Renal cortex interstitium (tissue), 15 donors: Measurements from ENCODE around the gene KRTAP9-2. TPM values are rescaled to one million over a fixed set of nuclear protein-coding genes. Genes with fewer than 3 reads are reported as not detected.
"Not testable (repeated sequence)": the region's sequence is repeated elsewhere in the genome, so short reads cannot be mapped to it uniquely, and the experiment has no call there.

Experiments used
- DNase-seq, 11 donors: peaks; one replicate each; pipeline ENCODE4 v3.0.0-alpha.2; 2013; ENCODE audit warnings: low read depth in 9 of 11, low spot score in 4 of 11; ENCODE audit errors: extremely low read depth in 1 of 11
- long read RNA-seq, 16 experiments: transcript quantifications; one replicate each; lab custom pipeline, GENCODE V29; 2026
- polyA plus RNA-seq, 3 donors: library from polyadenylated mRNA; unstranded; fragments of 120-200 nt; gene quantifications; one replicate each; pipeline ENCODE4 v1.2.1, GENCODE V29; 2013; ENCODE audit not compliant: insufficient read length in 3 of 3

Gene KRTAP9-2, protein sequence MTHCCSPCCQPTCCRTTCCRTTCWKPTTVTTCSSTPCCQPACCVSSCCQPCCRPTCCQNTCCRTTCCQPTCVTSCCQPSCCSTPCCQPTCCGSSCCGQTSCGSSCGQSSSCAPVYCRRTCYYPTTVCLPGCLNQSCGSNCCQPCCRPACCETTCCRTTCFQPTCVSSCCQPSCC
- not detected for polyA plus RNA-seq
- long read RNA-seq, donor 1: 0 reads
- long read RNA-seq, donor 2: 0 reads
- long read RNA-seq, donor 3: 0 reads
- long read RNA-seq, donor 4: 0 reads
- long read RNA-seq, donor 5: 0 reads
- long read RNA-seq, donor 6: 0 reads
- long read RNA-seq, donor 7: 0 reads
- long read RNA-seq, donor 8: 0 reads
- long read RNA-seq, donor 9: 0 reads
- long read RNA-seq, donor 10: 0 reads
- long read RNA-seq, donor 11, partial matches to known transcripts: 0 of 1 reads
- long read RNA-seq, donor 11, other reads (novel, unspliced or antisense): 0 of 1 reads
- long read RNA-seq, donor 12: 0 reads
- long read RNA-seq, donor 13: 0 reads
- long read RNA-seq, donor 14: 0 reads
- long read RNA-seq, donor 15: 0 reads
- long read RNA-seq, donor 16: 0 reads

- DNase-seq: not testable (repeated sequence)
Measured at GRCh38 chr17:41226598-41227095, at the start of gene KRTAP9-2. TSS of gene KRTAP9-2 (plus strand) at chr17:41226648. CDS start at chr17:41226655, 7 bp downstream.

GRCh38 chr17:41176744-41177387 lies 49.6 kb upstream of the KRTAP9-2 start:
- DNase-seq: no peak

DNA sequence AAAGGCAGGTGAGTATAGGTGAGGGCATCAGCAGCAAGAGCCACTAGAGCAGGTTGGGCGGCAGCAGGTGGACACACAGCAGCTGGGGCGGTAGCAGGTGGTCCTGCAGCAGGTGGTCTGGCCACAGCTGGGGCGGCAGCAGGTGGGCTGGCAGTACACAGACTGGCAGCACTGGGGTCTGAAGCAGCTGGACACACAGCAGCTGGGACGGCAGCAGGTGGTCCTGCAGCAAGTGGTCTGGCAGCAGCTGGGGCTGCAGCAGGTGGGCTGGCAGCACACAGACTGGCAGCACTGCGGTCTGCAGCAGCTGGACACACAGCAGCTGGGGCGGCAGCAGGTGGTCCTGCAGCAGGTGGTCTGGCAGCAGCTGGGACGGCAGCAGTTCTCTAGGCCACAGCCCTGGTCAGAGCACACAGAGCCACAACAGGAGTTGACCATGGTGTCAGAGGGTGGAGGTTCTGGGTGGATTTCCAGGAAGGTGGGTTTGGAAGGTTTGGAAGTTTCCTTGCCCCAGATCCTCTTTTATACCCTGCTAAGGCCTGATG lies 48.6 kb upstream of the KRTAP9-2 start, which contains the start of gene KRTAP4-2:
Gene KRTAP4-2 (minus strand): TSS at position 495 of the 545 bp plus-strand sequence. CDS start 57 bp downstream, at position 438.
- no peak for DNase-seq

DNA sequence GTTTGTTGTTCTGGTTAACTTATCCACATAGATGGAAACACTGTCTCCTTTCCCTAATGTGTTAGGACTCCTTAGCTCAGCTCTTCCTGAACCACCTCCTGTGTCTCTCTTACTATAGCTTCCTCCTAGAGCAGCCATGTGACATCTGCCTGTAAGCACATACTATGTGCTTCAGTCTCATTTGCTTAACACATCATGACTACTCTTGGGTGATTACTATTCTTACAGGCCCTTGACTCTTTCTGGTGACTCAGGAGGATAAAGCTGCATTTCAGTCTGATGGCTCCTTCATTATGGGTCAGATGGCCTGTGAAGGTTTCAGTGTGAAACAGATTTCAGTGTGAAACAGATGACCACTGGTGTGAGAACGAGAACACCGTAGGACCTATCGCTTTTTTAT lies 48.1 kb upstream of the KRTAP9-2 start:
- DNase-seq: no peak

DNA sequence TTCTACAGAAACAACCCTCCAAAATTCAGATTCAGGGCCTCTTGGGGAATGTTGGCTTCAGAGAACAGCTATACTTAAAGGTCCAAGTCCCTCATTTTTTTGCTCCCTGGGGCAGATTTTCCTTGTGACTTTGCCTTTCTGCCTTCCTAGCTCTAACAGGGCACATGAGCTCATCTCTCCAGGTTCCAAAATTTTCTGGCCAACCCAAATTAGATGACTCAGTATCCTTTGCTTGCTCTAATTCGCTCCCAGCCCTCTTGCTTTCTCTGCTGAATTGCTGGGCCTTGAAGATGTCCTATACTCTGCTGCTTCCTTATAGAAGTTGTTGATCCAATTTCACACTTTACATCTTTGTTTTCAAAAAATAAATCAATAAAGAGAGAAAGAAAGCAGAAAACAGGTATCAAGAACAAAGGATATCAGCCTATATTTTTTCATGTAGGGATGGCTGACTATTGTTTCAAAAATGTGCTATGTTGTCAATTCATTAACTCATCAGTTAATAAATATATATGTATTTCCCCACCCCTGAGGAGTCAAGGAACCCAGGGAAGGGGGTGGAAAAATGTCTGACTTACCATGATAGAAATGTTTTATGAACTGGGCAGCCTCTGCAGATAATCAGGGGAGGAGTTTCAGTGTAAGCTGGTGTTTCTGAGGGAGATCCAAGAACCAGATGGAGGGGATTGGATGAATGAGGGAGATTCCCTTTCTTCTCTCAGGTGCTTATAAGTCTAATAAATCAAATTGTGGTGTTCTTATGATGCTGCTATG lies 47.4 kb upstream of the KRTAP9-2 start:
- DNase-seq: no peak

DNA sequence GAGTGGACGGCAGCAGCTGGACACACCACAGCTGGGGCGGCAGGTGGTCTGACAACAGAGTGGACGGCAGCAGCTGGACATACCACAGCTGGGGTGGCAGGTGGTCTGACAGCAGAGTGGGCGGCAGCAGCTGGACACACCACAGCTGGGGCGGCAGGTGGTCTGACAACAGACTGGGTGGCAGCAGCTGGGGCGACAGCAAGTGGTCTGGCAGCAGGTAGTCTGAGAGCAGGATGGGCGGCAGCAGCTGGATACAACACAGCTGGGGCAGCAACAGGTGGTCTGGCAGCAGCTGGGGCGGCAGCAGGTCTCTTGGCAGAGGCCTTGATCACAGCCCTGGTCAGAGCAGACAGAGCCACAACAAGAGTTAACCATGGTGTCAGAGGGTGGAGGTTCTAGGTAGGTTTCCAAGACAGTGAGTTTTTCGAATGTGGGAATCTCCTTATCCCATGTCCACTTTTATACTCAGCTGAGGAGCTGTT lies 41.9 kb upstream of the KRTAP9-2 start, which contains the start of gene KRTAP4-1:
Gene KRTAP4-1 (minus strand): TSS at position 432 of the 482 bp plus-strand sequence. CDS start 57 bp downstream, at position 375.
- no peak for DNase-seq

GRCh38 chr17:41185001-41185400 lies 41.4 kb upstream of the KRTAP9-2 start:
- DNase-seq: no peak

DNA sequence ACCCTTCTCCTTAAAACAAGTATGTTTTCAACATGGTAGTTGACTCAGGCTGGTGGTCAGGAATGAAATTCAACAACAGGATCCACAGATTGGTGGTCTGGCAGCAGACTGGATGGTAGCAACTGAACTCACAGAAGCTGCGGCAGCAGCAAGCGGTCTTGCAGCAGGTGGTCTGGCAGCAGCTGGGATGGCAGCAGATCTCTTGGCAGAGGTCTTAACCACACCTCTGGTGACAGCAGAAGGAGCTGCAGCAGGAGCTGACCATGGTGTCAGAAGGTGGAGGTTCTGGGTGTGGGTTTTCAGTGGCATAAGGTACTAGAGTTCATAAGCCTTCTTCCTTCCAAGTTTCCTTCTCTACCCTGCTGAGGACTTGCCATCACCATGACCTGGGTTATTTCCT lies 39.6 kb upstream of the KRTAP9-2 start:
- DNase-seq: no peak

DNA sequence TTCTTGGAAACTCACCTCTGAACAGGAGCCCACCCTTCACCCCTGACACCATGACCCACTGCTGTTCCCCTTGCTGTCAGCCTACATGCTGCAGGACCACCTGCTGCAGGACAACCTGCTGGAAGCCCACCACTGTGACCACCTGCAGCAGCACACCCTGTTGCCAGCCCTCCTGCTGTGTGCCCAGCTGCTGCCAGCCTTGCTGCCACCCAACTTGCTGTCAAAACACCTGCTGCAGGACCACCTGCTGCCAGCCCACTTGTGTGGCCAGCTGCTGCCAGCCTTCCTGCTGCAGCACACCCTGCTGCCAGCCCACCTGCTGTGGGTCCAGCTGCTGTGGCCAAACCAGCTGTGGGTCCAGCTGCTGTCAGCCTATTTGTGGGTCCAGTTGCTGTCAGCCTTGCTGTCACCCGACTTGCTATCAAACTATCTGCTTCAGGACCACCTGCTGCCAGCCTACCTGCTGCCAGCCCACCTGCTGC lies 36.6 kb upstream of the KRTAP9-2 start, which contains the start of gene KRTAP9-1:
Gene KRTAP9-1 (plus strand): TSS at position 51 of the 482 bp plus-strand sequence. CDS start 0 bp downstream, at position 51.
- not testable (repeated sequence) for DNase-seq

GRCh38 chr17:41190328-41190727 lies 36.1 kb upstream of the KRTAP9-2 start:
- DNase-seq: no peak

- DNase-seq: no peak
Measured at GRCh38 chr17:41196068-41196467, 30.4 kb upstream of the KRTAP9-2 start.

- DNase-seq: no peak
Measured at GRCh38 chr17:41199421-41200078, 26.9 kb upstream of the KRTAP9-2 start.

- no peak for DNase-seq
Measured at GRCh38 chr17:41211845-41212466, 14.5 kb upstream of the KRTAP9-2 start.

DNA sequence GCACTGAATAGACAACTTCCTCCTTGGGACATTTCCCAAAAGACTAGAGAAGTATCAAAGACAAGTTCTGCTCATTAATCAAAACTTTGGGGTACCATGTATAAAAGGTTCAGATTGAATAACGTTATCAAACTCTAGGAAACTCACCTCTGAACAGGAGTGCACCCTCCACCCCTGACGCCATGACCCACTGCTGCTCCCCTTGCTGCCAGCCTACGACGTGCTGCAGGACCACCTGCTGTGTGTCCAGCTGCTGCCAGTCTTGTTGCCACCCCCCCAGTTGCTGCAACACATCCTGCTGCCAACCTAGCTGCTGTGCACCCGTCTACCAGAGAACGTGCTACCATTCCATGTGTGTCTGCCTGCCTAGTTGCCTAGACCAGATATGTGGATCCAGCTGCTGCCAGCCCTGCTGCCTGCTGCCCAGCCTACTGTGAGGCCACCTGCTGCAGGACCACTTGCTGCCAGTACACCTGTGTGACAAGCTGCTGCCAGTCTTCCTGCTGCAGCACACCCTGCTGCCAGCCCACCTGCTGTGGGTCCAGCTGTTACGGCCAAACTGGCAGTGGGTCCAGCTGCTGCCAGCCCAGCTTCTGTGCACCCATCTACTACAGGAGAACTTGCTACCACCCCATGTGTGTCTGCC lies 13.8 kb upstream of the KRTAP9-2 start:
- DNase-seq: no peak

GRCh38 chr17:41215681-41216080 lies 10.8 kb upstream of the KRTAP9-2 start:
- DNase-seq: no peak

- no peak for DNase-seq
Measured at GRCh38 chr17:41223821-41224220, 2.6 kb upstream of the KRTAP9-2 start.

DNA sequence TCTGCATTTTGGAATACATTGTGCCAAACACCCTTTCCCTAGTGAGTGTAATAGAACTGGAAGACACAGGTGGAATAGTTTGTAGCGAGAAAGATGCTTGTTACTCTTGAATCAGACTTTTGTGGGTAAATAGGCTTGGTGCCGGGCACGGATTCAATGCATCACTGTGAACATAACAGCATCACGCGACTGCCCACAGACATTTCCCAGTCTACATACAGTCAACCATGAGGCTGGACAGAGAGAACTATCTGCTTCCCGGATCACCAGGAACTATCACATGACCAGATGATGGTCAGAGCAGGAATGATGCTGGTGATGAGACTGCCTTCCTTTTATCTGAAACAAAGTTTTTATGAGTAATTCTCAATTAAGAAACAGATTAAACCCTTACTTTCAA lies 397 bp upstream of the KRTAP9-2 start:
- DNase-seq: no peak
